Neural cell (in vitro differentiated cells): ENCODE measurements around the gene RASGRP4. TPM values are rescaled to one million over a fixed set of nuclear protein-coding genes. Genes with fewer than 3 reads are reported as not detected.
"Not testable (repeated sequence)": the region's sequence is repeated elsewhere in the genome, so short reads cannot be mapped to it uniquely, and the experiment has no call there.

Experiments used
- H2AFZ ChIP-seq: fragments of 200-600, 300-800 bp; sonication (generic), shearing (Covaris generic); 2 replicates; pipeline ENCODE4 v1.6.0; 2014; ENCODE audit warnings: low read depth, mild to moderate bottlenecking, antibody characterized with exemption, low read length, moderate library complexity
- H3F3A ChIP-seq: fragments of 200-600 bp; shearing (Covaris generic); 2 replicates; pipeline ENCODE4 v1.6.1; 2016; ENCODE audit warnings: mild to moderate bottlenecking, moderate library complexity, mixed read lengths, antibody characterized with exemption, low read length; ENCODE audit not compliant: insufficient read depth, poor library complexity, severe bottlenecking
- H3K27ac ChIP-seq: fragments of 200-600, 300-800 bp; sonication (generic), shearing (Covaris generic); 2 replicates; pipeline ENCODE4 v1.5.1; 2014; ENCODE audit warnings: mild to moderate bottlenecking, low read length, moderate library complexity
- H3K27me3 ChIP-seq: fragments of 300-800, 200-600 bp; sonication (generic), shearing (Covaris generic); 2 replicates; pipeline ENCODE4 v1.6.0; 2014; ENCODE audit warnings: mild to moderate bottlenecking, low read depth, low read length, moderate library complexity; ENCODE audit not compliant: insufficient read depth
- H3K36me3 ChIP-seq: fragments of 300-800, 200-600 bp; sonication (generic), shearing (Covaris generic); 2 replicates; pipeline ENCODE4 v1.5.1; 2014; ENCODE audit warnings: mild to moderate bottlenecking, antibody characterized with exemption, low read length, moderate library complexity; ENCODE audit not compliant: insufficient read depth
- H3K4me2 ChIP-seq: fragments of 300-800, 200-600 bp; sonication (generic), shearing (Covaris generic); 2 replicates; pipeline ENCODE4 v1.6.0; 2014; ENCODE audit warnings: mild to moderate bottlenecking, low read length
- H3K4me3 ChIP-seq: fragments of 300-800, 200-600 bp; sonication (generic), shearing (Covaris generic); 2 replicates; pipeline ENCODE4 v1.5.1; 2014; ENCODE audit warnings: mild to moderate bottlenecking, low read length, moderate library complexity
- H3K79me2 ChIP-seq: fragments of 200-600 bp; shearing (Covaris generic); replicated peaks from 2 replicates; pipeline ENCODE4 v1.6.0; 2014; ENCODE audit warnings: mild to moderate bottlenecking, low read length, moderate library complexity; ENCODE audit not compliant: insufficient read depth
- H3K9ac ChIP-seq: fragments of 300-800, 200-600 bp; sonication (generic), shearing (Covaris generic); 2 replicates; pipeline ENCODE4 v1.6.1; 2016; ENCODE audit warnings: mild to moderate bottlenecking, low read length, mixed read lengths
- H3K9me2 ChIP-seq: fragments of 200-600 bp; shearing (Covaris generic); 2 replicates; pipeline ENCODE4 v1.6.1; 2016; ENCODE audit warnings: mild to moderate bottlenecking, low read length, mixed read lengths; ENCODE audit not compliant: insufficient read depth
- H3K9me3 ChIP-seq: fragments of 200-600, 300-800 bp; sonication (generic), shearing (Covaris generic); 2 replicates; pipeline ENCODE4 v1.6.1; 2016; ENCODE audit warnings: mild to moderate bottlenecking, mixed run types, low read length, moderate library complexity, mixed read lengths
- H4K20me1 ChIP-seq: fragments of 200-600 bp; shearing (Covaris generic); 2 replicates; pipeline ENCODE4 v1.6.1; 2016; ENCODE audit warnings: mild to moderate bottlenecking, mixed run types; ENCODE audit not compliant: insufficient read depth
- CTCF ChIP-seq: fragments of 450-650 bp; IDR thresholded peaks from 2 replicates; pipeline ENCODE4 v1.5.1; 2014; ENCODE audit warnings: antibody characterized with exemption, mild to moderate bottlenecking, moderate library complexity; ENCODE audit not compliant: poor library complexity, severe bottlenecking
- EP300 ChIP-seq: fragments of 450-650 bp; conservative IDR thresholded peaks from 2 replicates; pipeline ENCODE4 v1.6.1; 2014; ENCODE audit warnings: antibody characterized with exemption, mild to moderate bottlenecking, moderate library complexity; ENCODE audit not compliant: poor library complexity, severe bottlenecking
- EZH2 ChIP-seq: fragments of 200-600, 300-800 bp; shearing (Covaris generic), sonication (generic); IDR thresholded peaks from 2 replicates; pipeline ENCODE4 v1.6.1; 2014; ENCODE audit warnings: antibody characterized with exemption, low read length, borderline replicate concordance, mild to moderate bottlenecking; ENCODE audit not compliant: insufficient read depth, poor library complexity, severe bottlenecking
- MXI1 ChIP-seq: fragments of 450-650 bp; conservative IDR thresholded peaks from 2 replicates; pipeline ENCODE4 v1.6.1; 2014; ENCODE audit warnings: antibody characterized with exemption, mild to moderate bottlenecking; ENCODE audit not compliant: poor library complexity, severe bottlenecking
- POLR2AphosphoS5 ChIP-seq: IDR thresholded peaks from 2 replicates; pipeline ENCODE4 v1.6.1; 2012
- RAD21 ChIP-seq: fragments of 450-650 bp; conservative IDR thresholded peaks from 2 replicates; pipeline ENCODE4 v1.6.1; 2014; ENCODE audit warnings: antibody characterized with exemption, mild to moderate bottlenecking, moderate library complexity
- REST ChIP-seq: IDR thresholded peaks from 2 replicates; pipeline ENCODE4 v1.6.1; 2012; ENCODE audit warnings: borderline replicate concordance
- SMC3 ChIP-seq: fragments of 450-650 bp; conservative IDR thresholded peaks from 2 replicates; pipeline ENCODE4 v1.6.1; 2014; ENCODE audit warnings: antibody characterized with exemption, mild to moderate bottlenecking, moderate library complexity; ENCODE audit not compliant: poor library complexity
- TAF1 ChIP-seq: IDR thresholded peaks from 2 replicates; pipeline ENCODE4 v1.6.1; 2012; ENCODE audit warnings: low read depth
- polyA plus RNA-seq: library from polyadenylated mRNA; depleted of rRNA; stranded (reverse); fragments of >200 nt; gene quantifications from 2 replicates; pipeline ENCODE4 v1.2.3, GENCODE V29; 2014

RASGRP4 gene
- polyA plus RNA-seq, 1 donor from 2014 or later = not detected

GRCh38 chr19:38369584-38369983, 56.4 kb downstream of the RASGRP4 start:
- H3K27ac ChIP-seq = no peak overlapping the region
- no peak overlapping the region for H2AFZ ChIP-seq
- no peak overlapping the region for H3K9ac ChIP-seq
- no peaks in the 10 kb centered on the region for H3K27me3 ChIP-seq
- no peak overlapping the region for H3K4me2 ChIP-seq
- H3K9me3 ChIP-seq = no peaks in the 10 kb centered on the region
- no peak overlapping the region for H3K4me3 ChIP-seq
- H3K79me2 ChIP-seq = no peaks in the 10 kb centered on the region
- H3K9me2 ChIP-seq = no peaks in the 10 kb centered on the region
- TF ChIP-seq SMC3 (no peak), TAF1 (no peak), CTCF (no peak), POLR2AphosphoS5 (no peak), EP300 (no peak), EZH2 (no peak), RAD21 (no peak), MXI1 (no peak), REST (no peak)
- H3K36me3 ChIP-seq = no peaks in the 10 kb centered on the region
- no peaks in the 10 kb centered on the region for H3F3A ChIP-seq
- no peaks in the 10 kb centered on the region for H4K20me1 ChIP-seq

GRCh38 chr19:38367041-38367440, 59.0 kb downstream of the RASGRP4 start:
- H3K9me3 ChIP-seq = no peaks in the 10 kb centered on the region
- H3K36me3 ChIP-seq = no peaks in the 10 kb centered on the region
- no peak overlapping the region for H3K4me3 ChIP-seq
- peaks cover 8% of the 10 kb centered on the region for H3K27me3 ChIP-seq
- no peak overlapping the region for H3K9ac ChIP-seq
- no peak overlapping the region for H2AFZ ChIP-seq
- no peaks in the 10 kb centered on the region for H4K20me1 ChIP-seq
- no peak overlapping the region for H3K4me2 ChIP-seq
- no peaks in the 10 kb centered on the region for H3K79me2 ChIP-seq
- no peaks in the 10 kb centered on the region for H3F3A ChIP-seq
- H3K9me2 ChIP-seq = no peaks in the 10 kb centered on the region
- no peak overlapping the region for H3K27ac ChIP-seq
- TF ChIP-seq REST (no peak), POLR2AphosphoS5 (no peak), SMC3 (no peak), CTCF (no peak), RAD21 (no peak), MXI1 (no peak), TAF1 (no peak), EZH2 (no peak), EP300 (no peak)

GRCh38 chr19:38362946-38363688, 62.9 kb downstream of the RASGRP4 start:
- not testable (repeated sequence) for H2AFZ ChIP-seq, H3F3A ChIP-seq, H3K9ac ChIP-seq, H3K79me2 ChIP-seq, H3K9me2 ChIP-seq, H3K9me3 ChIP-seq, H4K20me1 ChIP-seq, H3K36me3 ChIP-seq, H3K27ac ChIP-seq
- H3K27me3 ChIP-seq = peaks cover 23% of the 10 kb centered on the region
- H3K4me3 ChIP-seq = peak overlapping the region; percentile 88
- peak overlapping the region; percentile 78 for H3K4me2 ChIP-seq
